Esophagus muscularis mucosa (tissue), 3 donors: ENCODE measurements around the gene TRPM8.

Experiments
- POLR2A ChIP-seq: fragments of 450-650 bp; IDR thresholded peaks from one replicate; pipeline ENCODE4 v1.6.1; 2017; ENCODE audit warnings: antibody characterized with exemption, moderate library complexity, mild to moderate bottlenecking, low read depth
- TF ChIP-seq, protein P1 (sequence below), 3 experiments: fragments of 200-600 bp in 2 of 3; fragments of 450-650 bp in 1 of 3; sonication (generic) in 2 of 3; IDR thresholded peaks; one replicate each; pipeline ENCODE4 v1.5.1; 2017 to 2019; ENCODE audit warnings: antibody characterized with exemption in 3 of 3, mild to moderate bottlenecking in 2 of 3, moderate library complexity in 1 of 3

DNA sequence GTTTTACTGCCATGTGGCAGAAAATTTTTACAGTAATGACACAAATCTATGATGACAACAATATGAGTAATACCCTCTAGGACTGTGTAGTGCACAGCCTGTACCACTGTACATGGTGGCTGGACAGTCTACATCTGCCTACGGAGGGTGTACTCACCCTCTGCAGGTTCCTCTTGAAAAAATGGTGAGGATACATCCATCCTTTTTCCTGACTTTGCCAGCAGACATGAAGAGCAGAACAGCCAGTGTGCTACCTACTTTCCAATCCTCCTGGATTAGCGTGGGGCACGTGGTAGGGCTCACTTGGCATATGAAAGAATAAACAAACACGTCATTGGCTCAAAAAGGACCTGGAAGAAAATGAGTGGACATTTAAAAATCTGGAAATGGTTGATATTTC lies 62.6 kb downstream of the TRPM8 start:
- TF ChIP-seq, protein P1, sequence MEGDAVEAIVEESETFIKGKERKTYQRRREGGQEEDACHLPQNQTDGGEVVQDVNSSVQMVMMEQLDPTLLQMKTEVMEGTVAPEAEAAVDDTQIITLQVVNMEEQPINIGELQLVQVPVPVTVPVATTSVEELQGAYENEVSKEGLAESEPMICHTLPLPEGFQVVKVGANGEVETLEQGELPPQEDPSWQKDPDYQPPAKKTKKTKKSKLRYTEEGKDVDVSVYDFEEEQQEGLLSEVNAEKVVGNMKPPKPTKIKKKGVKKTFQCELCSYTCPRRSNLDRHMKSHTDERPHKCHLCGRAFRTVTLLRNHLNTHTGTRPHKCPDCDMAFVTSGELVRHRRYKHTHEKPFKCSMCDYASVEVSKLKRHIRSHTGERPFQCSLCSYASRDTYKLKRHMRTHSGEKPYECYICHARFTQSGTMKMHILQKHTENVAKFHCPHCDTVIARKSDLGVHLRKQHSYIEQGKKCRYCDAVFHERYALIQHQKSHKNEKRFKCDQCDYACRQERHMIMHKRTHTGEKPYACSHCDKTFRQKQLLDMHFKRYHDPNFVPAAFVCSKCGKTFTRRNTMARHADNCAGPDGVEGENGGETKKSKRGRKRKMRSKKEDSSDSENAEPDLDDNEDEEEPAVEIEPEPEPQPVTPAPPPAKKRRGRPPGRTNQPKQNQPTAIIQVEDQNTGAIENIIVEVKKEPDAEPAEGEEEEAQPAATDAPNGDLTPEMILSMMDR (IDR thresholded peaks at IDR 0.05), result no peak
- TF ChIP-seq POLR2A, result no peak
